A673 (cell line): ENCODE data around the gene FGF14. TPM values are rescaled to one million over a fixed set of nuclear protein-coding genes. Genes with fewer than 3 reads are reported as not detected.

Experiments used
- BruUV-seq: library from RNA; stranded (reverse); fragments of 400-500 nt; replicated peaks from 2 replicates; lab custom pipeline; 2021; lab: Mats Ljungman, UMichigan
- CTCF ChIA-PET: fragments of 300-600 bp; sonication (Branson Sonifier 250); formaldehyde crosslinking; loops from one replicate; lab custom pipeline; 2022; ENCODE audit warnings: antibody characterized with exemption; lab: Charles Lee
- POLR2A ChIA-PET: fragments of 300-600 bp; sonication (Branson Sonifier 250); formaldehyde crosslinking; loops from one replicate; lab custom pipeline; 2022; ENCODE audit warnings: antibody characterized with exemption; ENCODE audit not compliant: low non-redundant PET; lab: Charles Lee
- DNase-seq: peaks from one replicate; pipeline ENCODE4 v3.0.0-alpha.2; 2015; ENCODE audit warnings: low spot score
- H3K27ac ChIP-seq: fragments of 200-600 bp; sonication (generic); 2 replicates; pipeline ENCODE4 v1.5.1; 2016; ENCODE audit warnings: mixed run types, low read depth, mild to moderate bottlenecking, mixed read lengths, antibody characterized with exemption, low read length; ENCODE audit not compliant: poor library complexity, severe bottlenecking
- H3K27me3 ChIP-seq: fragments of 200-600 bp; sonication (generic); replicated peaks from 2 replicates; pipeline ENCODE4 v1.6.1; 2017; ENCODE audit warnings: mixed run types, low read depth, mild to moderate bottlenecking, mixed read lengths, antibody characterized with exemption, low read length; ENCODE audit not compliant: insufficient read depth, poor library complexity
- H3K36me3 ChIP-seq: fragments of 200-600 bp; sonication (generic); 2 replicates; pipeline ENCODE4 v1.6.1; 2016; ENCODE audit warnings: mixed run types, mild to moderate bottlenecking, mixed read lengths, antibody characterized with exemption, low read length; ENCODE audit not compliant: insufficient read depth, poor library complexity, severe bottlenecking
- H3K4me1 ChIP-seq: fragments of 200-600 bp; sonication (generic); 2 replicates; pipeline ENCODE4 v1.6.1; 2017; ENCODE audit warnings: mixed run types, mild to moderate bottlenecking, mixed read lengths, antibody characterized with exemption, low read length; ENCODE audit not compliant: insufficient read depth, poor library complexity, severe bottlenecking
- H3K4me3 ChIP-seq: fragments of 200-600 bp; sonication (generic); 2 replicates; pipeline ENCODE4 v1.5.1; 2016; ENCODE audit warnings: low read depth, mixed run types, mild to moderate bottlenecking, mixed read lengths, low read length; ENCODE audit not compliant: poor library complexity, severe bottlenecking
- H3K9me3 ChIP-seq: fragments of 200-600 bp; sonication (generic); 2 replicates; pipeline ENCODE4 v1.6.1; 2016; ENCODE audit warnings: mixed run types, low read depth, mild to moderate bottlenecking, mixed read lengths, antibody characterized with exemption, low read length; ENCODE audit not compliant: poor library complexity, severe bottlenecking
- EZH2 ChIP-seq: fragments of 200-600 bp; sonication (generic); IDR thresholded peaks from 2 replicates; pipeline ENCODE4 v1.6.1; 2017; ENCODE audit warnings: borderline replicate concordance, low read depth, mild to moderate bottlenecking, mixed read lengths, antibody characterized with exemption, low read length; ENCODE audit not compliant: poor library complexity, severe bottlenecking
- intact Hi-C: fragments of 100-400 bp; cut with micrococcal nuclease; formaldehyde crosslinking; loops from one replicate; pipeline ENCODE4 v1.10.0; 2022; ENCODE audit not compliant: unreplicated experiment
- total RNA-seq: library from RNA; stranded (reverse); gene quantifications from 2 replicates; pipeline ENCODE4 v1.2.3, GENCODE V29; 2021
- TF ChIP-seq, protein P1 (sequence below): fragments of 300-800, 200-600 bp; sonication (generic); conservative IDR thresholded peaks from 2 replicates; pipeline ENCODE4 v1.5.1; 2017; ENCODE audit warnings: low read depth, mild to moderate bottlenecking, antibody characterized with exemption, low read length, moderate library complexity, mixed read lengths

FGF14 gene
- total RNA-seq, 1 experiment from 2014 or later = 19.7 TPM

DNA sequence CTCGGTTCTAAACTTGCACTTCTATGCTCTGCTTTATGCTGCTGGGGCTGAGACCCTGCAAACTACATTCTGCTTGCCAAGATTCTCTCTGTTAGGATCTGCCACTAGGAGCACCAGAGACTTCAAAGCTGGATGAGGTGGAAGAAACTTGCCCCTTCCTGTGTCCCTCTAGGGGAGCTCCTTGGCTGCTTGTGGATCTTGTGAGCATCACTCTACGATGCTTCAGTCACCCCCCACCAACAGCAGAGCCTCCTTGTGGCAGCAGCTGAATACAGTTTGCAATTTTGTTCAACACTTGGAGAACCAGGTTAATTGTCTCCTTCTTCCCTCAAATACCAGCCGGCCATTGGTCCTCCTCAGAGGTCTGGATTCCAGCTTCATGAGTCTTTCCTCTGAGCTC, 310.6 kb downstream of the FGF14 start:
- H3K4me3 ChIP-seq = no peak overlapping the region
- H3K4me1 ChIP-seq = peaks cover 6% of the 10 kb centered on the region
- ChIA-PET CTCF (interaction anchor here (0.7 to 1.5 kb wide), 5 partner anchors 9 to 464 kb away, joined by 3 read pairs; no protein-coding TSS in a partner anchor), POLR2A (no interaction called here)
- TF ChIP-seq, protein P1, sequence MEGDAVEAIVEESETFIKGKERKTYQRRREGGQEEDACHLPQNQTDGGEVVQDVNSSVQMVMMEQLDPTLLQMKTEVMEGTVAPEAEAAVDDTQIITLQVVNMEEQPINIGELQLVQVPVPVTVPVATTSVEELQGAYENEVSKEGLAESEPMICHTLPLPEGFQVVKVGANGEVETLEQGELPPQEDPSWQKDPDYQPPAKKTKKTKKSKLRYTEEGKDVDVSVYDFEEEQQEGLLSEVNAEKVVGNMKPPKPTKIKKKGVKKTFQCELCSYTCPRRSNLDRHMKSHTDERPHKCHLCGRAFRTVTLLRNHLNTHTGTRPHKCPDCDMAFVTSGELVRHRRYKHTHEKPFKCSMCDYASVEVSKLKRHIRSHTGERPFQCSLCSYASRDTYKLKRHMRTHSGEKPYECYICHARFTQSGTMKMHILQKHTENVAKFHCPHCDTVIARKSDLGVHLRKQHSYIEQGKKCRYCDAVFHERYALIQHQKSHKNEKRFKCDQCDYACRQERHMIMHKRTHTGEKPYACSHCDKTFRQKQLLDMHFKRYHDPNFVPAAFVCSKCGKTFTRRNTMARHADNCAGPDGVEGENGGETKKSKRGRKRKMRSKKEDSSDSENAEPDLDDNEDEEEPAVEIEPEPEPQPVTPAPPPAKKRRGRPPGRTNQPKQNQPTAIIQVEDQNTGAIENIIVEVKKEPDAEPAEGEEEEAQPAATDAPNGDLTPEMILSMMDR = peak; percentile 49
- TF ChIP-seq EZH2 = no peak
- no TSS peak for BruUV-seq
- peak; percentile 72 for DNase-seq
- no peak overlapping the region for H3K27ac ChIP-seq
- H3K9me3 ChIP-seq = no peaks in the 10 kb centered on the region
- no peaks in the 10 kb centered on the region for H3K27me3 ChIP-seq
- H3K36me3 ChIP-seq = no peaks in the 10 kb centered on the region
- intact Hi-C loops = no loop called here

GRCh38 chr13:102090532-102090931, 311.3 kb downstream of the FGF14 start:
- intact Hi-C loops = no loop called here
- CTCF ChIA-PET = interaction anchor here (0.7 to 1.5 kb wide), 5 partner anchors 9 to 465 kb away, joined by 3 read pairs; no protein-coding TSS in a partner anchor

GRCh38 chr13:102089722-102090121, 312.1 kb downstream of the FGF14 start:
- TF ChIP-seq EZH2 = no peak
- TF ChIP-seq, protein P1 = no peak
- ChIA-PET CTCF (interaction anchor here (0.6 to 0.7 kb wide), 2 partner anchors 47 to 466 kb away, joined by 3 read pairs; no protein-coding TSS in a partner anchor), POLR2A (no interaction called here)
- DNase-seq = no peak
- no peak overlapping the region for H3K4me3 ChIP-seq
- no peaks in the 10 kb centered on the region for H3K36me3 ChIP-seq
- H3K9me3 ChIP-seq = no peaks in the 10 kb centered on the region
- intact Hi-C loops = loop anchor here (10.0 kb wide), 1 partner anchor 145 kb away; no protein-coding TSS in a partner anchor
- H3K27ac ChIP-seq = no peak overlapping the region
- peaks cover 4% of the 10 kb centered on the region for H3K4me1 ChIP-seq
- no peaks in the 10 kb centered on the region for H3K27me3 ChIP-seq
- BruUV-seq = no TSS peak

More at GRCh38 chr13:102090532-102090931, 311.3 kb downstream of the FGF14 start:
- Histone ChIP-seq H3K27ac (no peak overlapping the region), H3K27me3 (no peaks in the 10 kb centered on the region), H3K4me1 (peaks cover 4% of the 10 kb centered on the region), H3K4me3 (no peak overlapping the region), H3K36me3 (no peaks in the 10 kb centered on the region), H3K9me3 (no peaks in the 10 kb centered on the region)
- POLR2A ChIA-PET = no interaction called here
- no peak for DNase-seq
- TF ChIP-seq, protein P1 = no peak
- TF ChIP-seq EZH2 = no peak
- no TSS peak for BruUV-seq
